ENCODE data around the gene NEDD9.

The NEDD9 gene

GRCh38 chr6:11232770-11233626, 530 bp upstream of the NEDD9 start:
- DNase-seq: no peak

- no peak for DNase-seq
These were observed 790 bp downstream of the NEDD9 start for GRCh38 chr6:11231564-11232192.

GRCh38 chr6:11231108-11231463, 1.4 kb downstream of the NEDD9 start:
- no peak for DNase-seq

DNA sequence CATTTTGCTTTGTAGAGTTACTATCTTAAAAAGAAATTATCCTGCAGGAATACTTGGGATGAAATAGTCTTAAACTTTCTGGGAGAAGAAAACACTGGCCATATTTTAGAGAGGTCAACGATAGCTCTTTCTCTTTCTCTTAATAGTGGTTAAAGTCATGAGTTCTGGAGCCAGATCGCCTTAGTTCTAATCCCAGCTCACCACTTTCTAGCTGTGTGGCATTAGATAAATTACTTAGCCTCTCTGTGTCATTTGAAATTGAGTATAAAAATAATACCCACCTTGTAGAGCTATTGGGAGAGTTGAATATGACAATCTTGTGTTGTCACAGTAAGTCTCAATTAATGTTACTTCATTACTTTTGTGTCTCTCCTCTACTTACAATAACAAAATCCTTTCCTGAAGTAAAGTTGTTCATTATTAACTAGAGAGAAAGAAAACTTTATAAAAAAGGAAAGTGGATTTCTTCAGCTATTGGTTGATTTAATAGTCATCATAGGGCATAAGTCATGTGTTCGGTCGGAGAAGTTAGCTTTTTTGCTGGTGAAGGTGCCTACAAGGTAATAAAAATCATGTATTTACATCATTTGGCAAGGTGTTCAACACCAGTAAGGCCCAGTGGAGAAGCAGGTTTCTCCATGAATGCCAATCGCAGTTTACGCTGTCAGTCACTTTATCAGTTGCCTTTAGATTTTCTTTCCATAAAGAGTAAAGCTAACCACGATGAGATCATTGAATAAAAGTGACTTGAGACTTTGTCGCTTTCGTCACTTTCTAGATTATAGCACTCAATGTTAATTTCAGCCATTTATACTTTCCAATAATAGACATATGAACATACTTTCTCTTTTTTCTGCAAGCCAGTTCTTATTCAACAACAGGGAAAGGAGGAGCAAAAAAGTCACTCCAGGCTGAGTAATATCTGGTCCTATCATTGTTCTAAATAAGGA, 2.0 kb downstream of the NEDD9 start:
- no peak for DNase-seq

GRCh38 chr6:11229655-11230046, 2.8 kb downstream of the NEDD9 start:
- DNase-seq: no peak

DNA sequence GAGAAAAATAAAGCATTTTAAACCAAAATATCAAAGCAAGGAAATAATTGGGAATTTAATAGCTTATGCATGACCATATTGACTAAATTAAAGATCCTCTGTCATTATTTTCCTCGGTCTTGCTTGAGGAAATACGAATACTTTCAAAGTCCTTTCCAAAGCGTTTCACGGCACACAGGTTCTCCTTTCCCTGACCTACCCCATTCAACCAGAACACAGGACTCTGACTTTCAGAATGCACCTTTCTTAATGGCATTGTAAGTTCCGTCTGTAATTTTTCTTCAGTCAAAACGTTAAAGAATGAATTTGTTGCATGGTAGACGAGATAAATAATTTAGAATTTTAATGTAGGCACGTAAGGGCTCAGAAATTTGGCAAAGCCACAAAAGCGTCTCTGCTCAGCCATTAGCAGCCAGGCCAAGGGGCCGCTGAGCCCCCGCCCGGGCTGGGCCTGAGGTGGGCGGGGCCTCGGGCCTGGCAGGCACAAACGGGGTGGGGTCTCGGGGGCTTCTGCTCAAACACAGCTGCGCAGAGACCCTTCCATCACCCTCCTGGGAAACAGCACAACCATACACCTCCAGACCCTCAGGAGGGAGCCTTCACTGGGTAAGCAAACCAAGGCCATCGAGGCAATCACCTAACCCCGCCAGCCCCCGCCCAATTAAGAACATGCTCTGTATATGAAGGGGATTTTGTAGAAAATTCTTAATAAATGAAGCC, 3.4 kb downstream of the NEDD9 start:
- no peak for DNase-seq

GRCh38 chr6:11227698-11228097, 4.8 kb downstream of the NEDD9 start:
- DNase-seq: no peak

GRCh38 chr6:11226005-11226404, 6.5 kb downstream of the NEDD9 start:
- no peak for DNase-seq

GRCh38 chr6:11224966-11225463, 7.5 kb downstream of the NEDD9 start:
- no peak for DNase-seq

- no peak for DNase-seq
These were observed 8.1 kb downstream of the NEDD9 start for GRCh38 chr6:11224252-11224965.

DNA sequence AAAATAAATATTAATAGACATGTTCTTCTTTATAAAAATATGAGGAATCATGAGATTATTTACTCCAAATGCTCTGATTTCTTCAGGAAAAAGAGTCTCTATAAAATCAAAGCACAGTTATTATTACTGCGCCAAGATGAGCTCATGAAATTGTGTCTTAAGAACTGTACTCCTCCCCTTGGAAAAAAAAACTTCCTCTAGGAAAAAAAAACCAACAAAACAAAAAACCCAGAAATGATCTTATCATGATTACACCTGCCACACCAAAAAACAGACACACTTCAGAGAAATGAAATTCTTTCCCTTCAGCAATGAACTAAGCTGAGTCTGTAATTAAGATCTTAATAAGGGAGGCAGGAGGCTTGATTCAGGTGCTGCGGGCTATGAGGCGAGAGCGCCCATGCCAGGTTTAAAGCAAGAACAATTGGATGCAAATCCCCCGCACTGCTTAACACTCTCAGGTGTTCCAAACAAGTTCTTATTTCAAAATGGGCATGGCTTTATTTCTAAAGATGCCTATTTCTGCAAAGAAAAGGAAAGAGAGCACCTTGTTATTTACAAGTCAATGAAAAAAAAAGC, 9.1 kb downstream of the NEDD9 start:
- DNase-seq: no peak

GRCh38 chr6:11222385-11223277, 9.8 kb downstream of the NEDD9 start:
- DNase-seq: no peak

- DNase-seq: no peak
These were observed 10.7 kb downstream of the NEDD9 start for GRCh38 chr6:11221623-11222384.

- no peak for DNase-seq
These were observed 13.1 kb downstream of the NEDD9 start for GRCh38 chr6:11219400-11219834.

GRCh38 chr6:11218538-11219399, 13.7 kb downstream of the NEDD9 start:
- no peak for DNase-seq

GRCh38 chr6:11218102-11218442, 14.4 kb downstream of the NEDD9 start:
- DNase-seq: no peak

GRCh38 chr6:11217360-11218101, 14.9 kb downstream of the NEDD9 start:
- DNase-seq: no peak

- no peak for DNase-seq
These were observed 16.7 kb downstream of the NEDD9 start for GRCh38 chr6:11215773-11216172.

Data from NCI-H2171 (cell line).